Sigmoid colon (tissue), 7 donors: ENCODE measurements around the gene ZNF496. TPM values are rescaled to one million over a fixed set of nuclear protein-coding genes. Genes with fewer than 3 reads are reported as not detected.

ENCODE experiments used
- DNase-seq: peaks from one replicate; pipeline ENCODE4 v3.0.0-alpha.2; 2019
- H3K27ac ChIP-seq, 4 donors: fragments of 200-600 bp; sonication (generic); one replicate each; pipeline ENCODE4 v1.5.1; 2016 to 2019; ENCODE audit warnings: mild to moderate bottlenecking in 1 of 4
- H3K27me3 ChIP-seq, 3 donors: fragments of 200-600 bp; sonication (generic); one replicate each; pipeline ENCODE4 v1.5.1; 2019; ENCODE audit warnings: mild to moderate bottlenecking in 1 of 3
- H3K36me3 ChIP-seq, 4 donors: fragments of 200-600 bp; sonication (generic); one replicate each; pipeline ENCODE4 v1.5.1; 2016 to 2019
- H3K4me1 ChIP-seq, 4 donors: fragments of 200-600 bp; sonication (generic); one replicate each; pipeline ENCODE4 v1.5.1; 2017 to 2019
- H3K4me3 ChIP-seq, 4 donors: fragments of 200-600 bp; sonication (generic); one replicate each; pipeline ENCODE4 v1.5.1; 2017 to 2019; ENCODE audit warnings: mild to moderate bottlenecking in 2 of 4, moderate library complexity in 1 of 4
- H3K9me3 ChIP-seq, 4 donors: fragments of 200-600 bp in 3 of 4; sonication (generic) in 3 of 4; one replicate each; pipeline versions ENCODE4 v1.5.1 to v1.6.1; 2013 to 2019
- CTCF ChIP-seq, 4 experiments: fragments of 450-650 bp in 3 of 4; fragments of 200-600 bp in 1 of 4; IDR thresholded peaks; one replicate each; pipeline ENCODE4 v1.5.1; 2016 to 2019; ENCODE audit warnings: antibody characterized with exemption in 4 of 4, mild to moderate bottlenecking in 3 of 4, moderate library complexity in 2 of 4
- EP300 ChIP-seq, 4 donors: sonication (generic); formaldehyde crosslinking; IDR thresholded peaks; one replicate each; pipeline ENCODE4 v1.6.1; 2017; ENCODE audit warnings: antibody characterized with exemption in 4 of 4
- POLR2A ChIP-seq, 2 donors: fragments of 450-650 bp; IDR thresholded peaks; one replicate each; pipeline ENCODE4 v1.6.1; 2016; ENCODE audit warnings: antibody characterized with exemption in 2 of 2, mild to moderate bottlenecking in 2 of 2, moderate library complexity in 2 of 2
- POLR2AphosphoS5 ChIP-seq, 4 donors: sonication (generic); formaldehyde crosslinking; IDR thresholded peaks; one replicate each; pipeline ENCODE4 v1.6.1; 2017; ENCODE audit warnings: antibody characterized with exemption in 4 of 4
- WGBS, 2 donors: extraction: QIAGEN DNeasy Blood & Tissue Kit; methylation state at CpG; one replicate each; pipeline ENCODE4 v1.1.7; 2013; 5-methylcytosine and 5-hydroxymethylcytosine counted together
- intact Hi-C: fragments of 100-400 bp; cut with DNase I; formaldehyde crosslinking; loops from one replicate; pipeline ENCODE4 v1.15.1; 2023
- polyA plus RNA-seq, 3 donors: library from polyadenylated mRNA; stranded (reverse); fragments of 200-250 nt; gene quantifications; one replicate each; pipeline ENCODE4 v1.2.3, GENCODE V29; 2013
- total RNA-seq, 4 donors: library from RNA; depleted of rRNA; stranded (reverse); fragments of >200 nt; gene quantifications; one replicate each; pipeline ENCODE4 v1.1.0, GENCODE V29; 2016
- donor health status: healthy with polysubstance abuse.
- donor health status: Bipolar disorder and iron deficiency.
- donor health status: healthy.

Gene ZNF496
- total and polyA plus RNA-seq, 7 donors = 3.2 to 70.7 (median 31.6) TPM

DNA sequence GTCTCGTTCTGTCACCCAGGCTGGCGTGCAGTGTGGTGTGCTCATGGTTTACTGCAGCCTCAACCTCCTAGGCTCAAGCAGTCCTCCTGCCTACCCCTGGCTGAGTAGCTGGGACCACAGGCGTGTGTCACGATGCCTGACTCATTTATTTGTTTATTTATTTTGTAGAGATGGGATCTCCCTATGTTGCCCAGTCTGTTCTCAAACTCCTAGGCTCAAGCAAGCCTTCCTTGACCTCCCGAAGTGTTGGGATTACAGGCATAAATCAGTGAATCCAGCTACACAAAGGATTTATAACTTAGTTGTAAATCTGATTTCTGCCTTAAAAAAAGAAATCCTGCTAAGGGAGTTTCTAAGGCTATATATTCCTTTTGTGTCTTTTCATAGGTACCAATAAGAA lies 30.5 kb upstream of the ZNF496 start:
- Histone ChIP-seq H3K4me3 (no peak overlapping the region), H3K4me1 (peaks cover 0 to 29% (median 20%) of the 10 kb centered on the region in 4 donors), H3K9me3 (no peaks in the 10 kb centered on the region), H3K36me3 (no peaks in the 10 kb centered on the region), H3K27me3 (peaks cover 0 to 12% (median 11%) of the 10 kb centered on the region in 3 donors), H3K27ac (no peak overlapping the region)
- intact Hi-C loops = no loop called here
- DNase-seq = no peak
- TF ChIP-seq EP300 (IDR thresholded peaks at IDR 0.05) (no peak), CTCF (IDR thresholded peaks at IDR 0.05) (no peak), POLR2A (IDR thresholded peaks at IDR 0.05) (no peak), POLR2AphosphoS5 (IDR thresholded peaks at IDR 0.05) (no peak)
- WGBS, 2 donors = 61 to 88% methylated on average over 5 of the region's 5 CpGs

- H3K9me3 ChIP-seq = no peaks in the 10 kb centered on the region
- intact Hi-C loops = no loop called here
- peaks cover 0 to 35% (median 23%) of the 10 kb centered on the region in 4 donors for H3K4me1 ChIP-seq
- peak overlapping the region; percentile 40 to 70 (median 62) for H3K27ac ChIP-seq
- peak; percentile 80 for DNase-seq
- H3K36me3 ChIP-seq = no peaks in the 10 kb centered on the region
- TF ChIP-seq CTCF (IDR thresholded peaks at IDR 0.05) = no peak
- peak in 1 of 4 donors; percentile 15 for TF ChIP-seq POLR2AphosphoS5 (IDR thresholded peaks at IDR 0.05)
- TF ChIP-seq EP300 (IDR thresholded peaks at IDR 0.05) = no peak
- no peak for TF ChIP-seq POLR2A (IDR thresholded peaks at IDR 0.05)
- peaks cover 0 to 12% (median 6%) of the 10 kb centered on the region in 3 donors for H3K27me3 ChIP-seq
- WGBS, 2 donors = 47 to 70% methylated on average over 11 of the region's 11 CpGs
- H3K4me3 ChIP-seq = peak overlapping the region in 2 of 4 donors; percentile 16 to 30
These were observed 29.5 kb upstream of the ZNF496 start for GRCh38 chr1:247360991-247361731.

GRCh38 chr1:247360116-247360898 lies 28.6 kb upstream of the ZNF496 start:
- H3K4me3 ChIP-seq = peak overlapping the region in 3 of 4 donors; percentile 4 to 30 (median 16)
- no peak for DNase-seq
- WGBS, 2 donors = 48 to 50% methylated on average over 13 of the region's 13 CpGs

DNA sequence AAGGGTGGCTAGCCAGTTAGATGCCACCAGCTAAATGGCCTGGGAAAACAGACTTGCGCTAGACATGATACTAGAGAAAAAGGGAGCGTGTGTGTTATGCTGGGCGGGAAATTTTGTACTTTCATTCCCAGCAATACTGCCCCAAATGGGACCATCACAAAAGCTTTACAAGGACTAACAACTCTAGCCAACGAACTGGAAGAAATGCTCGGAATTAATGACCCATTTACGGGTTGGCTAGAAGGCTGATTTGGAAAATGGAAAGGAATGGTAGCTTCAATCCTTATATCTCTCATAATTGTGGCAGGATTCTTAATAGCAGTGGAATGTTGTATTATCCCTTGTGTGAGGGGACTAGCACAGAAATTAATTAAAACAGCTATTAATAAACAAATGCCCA lies 27.9 kb upstream of the ZNF496 start:
- DNase-seq = no peak
- Histone ChIP-seq H3K9me3 (no peaks in the 10 kb centered on the region), H3K36me3 (no peaks in the 10 kb centered on the region), H3K27me3 (peaks cover 0 to 5% (median 5%) of the 10 kb centered on the region in 3 donors), H3K27ac (peak overlapping the region in 2 of 4 donors; percentile 66 to 70), H3K4me1 (peaks cover 0 to 35% (median 23%) of the 10 kb centered on the region in 4 donors), H3K4me3 (no peak overlapping the region)
- TF ChIP-seq POLR2A (IDR thresholded peaks at IDR 0.05) (no peak), CTCF (IDR thresholded peaks at IDR 0.05) (no peak), POLR2AphosphoS5 (IDR thresholded peaks at IDR 0.05) (no peak), EP300 (IDR thresholded peaks at IDR 0.05) (no peak)
- intact Hi-C loops = no loop called here
- 91 to 92% methylated on average over 6 of the region's 6 CpGs for WGBS, 2 donors

More at GRCh38 chr1:247360116-247360898, 28.6 kb upstream of the ZNF496 start:
- H3K36me3 ChIP-seq = no peaks in the 10 kb centered on the region
- H3K27me3 ChIP-seq = peaks cover 0 to 5% (median 5%) of the 10 kb centered on the region in 3 donors
- no peaks in the 10 kb centered on the region for H3K9me3 ChIP-seq
- TF ChIP-seq POLR2AphosphoS5 (IDR thresholded peaks at IDR 0.05) = peak in 3 of 4 donors; percentile 20 to 51 (median 44)
- TF ChIP-seq EP300 (IDR thresholded peaks at IDR 0.05) = no peak
- no peak for TF ChIP-seq POLR2A (IDR thresholded peaks at IDR 0.05)
- TF ChIP-seq CTCF (IDR thresholded peaks at IDR 0.05) = no peak
- H3K4me1 ChIP-seq = peaks cover 0 to 35% (median 23%) of the 10 kb centered on the region in 4 donors
- intact Hi-C loops = no loop called here
- peak overlapping the region; percentile 40 to 70 (median 62) for H3K27ac ChIP-seq
